ENCODE results near the gene SLC2A3. TPM values are rescaled to one million over a fixed set of nuclear protein-coding genes. Genes with fewer than 3 reads are reported as not detected.
"Not testable (repeated sequence)": the region's sequence is repeated elsewhere in the genome, so short reads cannot be mapped to it uniquely, and the experiment has no call there.

Gene SLC2A3
- polyA plus RNA-seq, 1 donor from 2014 or later = 27.2 TPM

DNA sequence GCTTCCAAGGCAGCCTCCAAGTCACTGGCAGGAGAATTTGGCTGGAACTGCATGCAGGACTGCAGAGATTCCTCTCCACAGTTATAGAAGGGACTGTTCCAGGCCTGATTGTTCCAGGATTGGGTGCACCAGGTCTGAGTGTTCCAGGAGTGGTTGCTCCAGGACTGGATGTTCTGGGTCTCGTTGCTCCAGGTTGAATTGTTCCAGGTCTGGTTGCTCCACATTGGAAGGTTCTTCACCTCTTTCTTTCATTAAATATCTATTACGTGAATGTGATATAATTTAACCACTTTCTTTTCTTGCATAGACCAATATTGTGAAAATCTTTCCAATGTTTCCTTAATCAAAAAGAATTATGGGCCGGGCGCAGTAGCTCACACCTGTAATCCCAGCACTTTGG is 39.3 kb downstream of the SLC2A3 start:
- H3K27me3 ChIP-seq (ENCODE audit: insufficient read depth, low read depth, low read length); H3K79me2 ChIP-seq (replicated peaks; ENCODE audit: insufficient read depth, low read length); H3K27ac ChIP-seq (ENCODE audit: low read length); H3K4me3 ChIP-seq (ENCODE audit: low read length); H3K4me2 ChIP-seq (ENCODE audit: low read length); H4K20me1 ChIP-seq (ENCODE audit: insufficient read depth); H2AFZ ChIP-seq (ENCODE audit: low read depth, low read length); H3K9me3 ChIP-seq (ENCODE audit: low read length); H3K36me3 ChIP-seq (ENCODE audit: insufficient read depth, low read length); H3F3A ChIP-seq (ENCODE audit: insufficient read depth, low read length, poor library complexity, severe bottlenecking); H3K9me2 ChIP-seq (ENCODE audit: insufficient read depth, low read length); H3K9ac ChIP-seq (ENCODE audit: low read length): not testable (repeated sequence)

DNA sequence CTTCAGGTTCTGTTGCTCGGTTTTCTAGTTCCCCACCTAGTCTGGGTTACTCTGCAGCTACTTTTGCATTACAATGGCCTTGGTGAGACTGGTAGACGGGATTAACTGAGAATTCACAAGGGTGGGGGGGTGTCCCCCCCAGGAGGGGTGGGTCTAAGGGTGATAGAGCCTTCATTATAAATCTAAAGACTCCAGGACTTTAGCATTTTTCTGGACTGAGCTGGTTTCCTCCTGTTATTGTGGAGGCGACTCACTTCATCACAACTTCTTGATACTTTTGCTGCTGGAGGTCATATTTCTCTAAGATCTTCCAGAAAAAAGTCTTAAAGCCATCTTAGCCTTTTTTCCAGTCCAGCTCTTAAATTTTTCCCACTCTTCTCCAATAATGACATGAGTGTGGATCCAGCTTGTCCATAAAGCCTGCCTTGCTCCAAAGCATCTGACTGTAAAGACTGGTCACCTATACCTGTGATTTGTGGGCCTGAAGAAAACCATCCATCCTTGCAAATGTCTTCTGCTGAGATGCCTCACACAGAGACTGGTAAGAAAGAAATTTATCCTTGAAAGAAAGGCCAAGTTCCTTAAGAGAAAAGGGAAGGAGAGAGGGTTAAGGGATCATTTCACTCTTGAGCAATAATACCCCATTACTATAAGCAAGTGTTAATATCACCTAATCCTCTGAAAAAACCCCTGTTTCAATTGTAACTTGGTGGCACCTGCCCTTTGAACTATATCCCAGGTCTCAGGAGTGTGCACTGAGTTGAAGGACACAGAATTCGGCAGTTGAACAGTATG is 43.6 kb downstream of the SLC2A3 start:
- Histone ChIP-seq H3K9me2 (ENCODE audit: insufficient read depth, low read length) (no peaks in the 10 kb centered on the region), H3K36me3 (ENCODE audit: insufficient read depth, low read length) (no peaks in the 10 kb centered on the region), H3K9ac (ENCODE audit: low read length) (no peak overlapping the region), H3F3A (ENCODE audit: insufficient read depth, low read length, poor library complexity, severe bottlenecking) (no peaks in the 10 kb centered on the region), H2AFZ (ENCODE audit: low read depth, low read length) (no peak overlapping the region), H3K27me3 (ENCODE audit: insufficient read depth, low read depth, low read length) (no peaks in the 10 kb centered on the region), H3K27ac (ENCODE audit: low read length) (no peak overlapping the region), H3K4me3 (ENCODE audit: low read length) (no peak overlapping the region), H3K4me2 (ENCODE audit: low read length) (no peak overlapping the region), H3K79me2 (replicated peaks; ENCODE audit: insufficient read depth, low read length) (no peaks in the 10 kb centered on the region), H3K9me3 (ENCODE audit: low read length) (no peaks in the 10 kb centered on the region), H4K20me1 (ENCODE audit: insufficient read depth) (no peaks in the 10 kb centered on the region)
- TF ChIP-seq TAF1 (IDR thresholded peaks at IDR 0.05; ENCODE audit: low read depth) (no peak), SMC3 (conservative IDR thresholded peaks at IDR 0.05; ENCODE audit: poor library complexity) (no peak), MXI1 (conservative IDR thresholded peaks at IDR 0.05; ENCODE audit: poor library complexity, severe bottlenecking) (no peak)

GRCh38 chr12:7884689-7885088 is 51.3 kb downstream of the SLC2A3 start:
- Histone ChIP-seq H3K9me2 (ENCODE audit: insufficient read depth, low read length) (no peaks in the 10 kb centered on the region), H3K27ac (ENCODE audit: low read length) (no peak overlapping the region), H2AFZ (ENCODE audit: low read depth, low read length) (no peak overlapping the region), H4K20me1 (ENCODE audit: insufficient read depth) (no peaks in the 10 kb centered on the region), H3K79me2 (replicated peaks; ENCODE audit: insufficient read depth, low read length) (no peaks in the 10 kb centered on the region), H3K4me3 (ENCODE audit: low read length) (no peak overlapping the region), H3K9me3 (ENCODE audit: low read length) (no peaks in the 10 kb centered on the region), H3K27me3 (ENCODE audit: insufficient read depth, low read depth, low read length) (no peaks in the 10 kb centered on the region), H3K9ac (ENCODE audit: low read length) (no peak overlapping the region), H3K36me3 (ENCODE audit: insufficient read depth, low read length) (no peaks in the 10 kb centered on the region), H3F3A (ENCODE audit: insufficient read depth, low read length, poor library complexity, severe bottlenecking) (no peaks in the 10 kb centered on the region), H3K4me2 (ENCODE audit: low read length) (no peak overlapping the region)
- TF ChIP-seq POLR2AphosphoS5 (IDR thresholded peaks at IDR 0.05) = no peak
- no peak for TF ChIP-seq MXI1 (conservative IDR thresholded peaks at IDR 0.05; ENCODE audit: poor library complexity, severe bottlenecking)

DNA sequence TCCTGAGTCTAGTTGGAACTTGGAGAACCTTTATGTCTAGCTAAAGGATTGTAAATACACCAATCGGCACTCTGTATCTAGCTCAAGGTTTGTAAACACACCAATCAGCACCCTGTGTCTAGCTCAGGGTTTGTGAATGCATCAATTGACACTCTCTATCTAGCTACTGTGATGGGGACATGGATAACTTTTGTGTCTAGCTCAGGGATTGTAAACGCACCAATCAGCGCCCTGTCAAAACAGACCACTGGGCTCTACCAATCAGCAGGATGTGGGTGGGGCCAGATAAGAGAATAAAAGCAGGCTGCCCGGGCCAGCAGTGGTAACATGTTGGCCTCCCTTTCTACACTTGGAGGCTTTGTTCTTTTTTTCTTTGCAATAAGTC is 54.3 kb downstream of the SLC2A3 start:
- H3K4me3 ChIP-seq (ENCODE audit: low read length); H3K27me3 ChIP-seq (ENCODE audit: insufficient read depth, low read depth, low read length); H3F3A ChIP-seq (ENCODE audit: insufficient read depth, low read length, poor library complexity, severe bottlenecking); H3K9me2 ChIP-seq (ENCODE audit: insufficient read depth, low read length); H4K20me1 ChIP-seq (ENCODE audit: insufficient read depth); H3K79me2 ChIP-seq (replicated peaks; ENCODE audit: insufficient read depth, low read length); H3K9me3 ChIP-seq (ENCODE audit: low read length); H3K36me3 ChIP-seq (ENCODE audit: insufficient read depth, low read length); H3K4me2 ChIP-seq (ENCODE audit: low read length); H2AFZ ChIP-seq (ENCODE audit: low read depth, low read length); H3K27ac ChIP-seq (ENCODE audit: low read length); H3K9ac ChIP-seq (ENCODE audit: low read length): not testable (repeated sequence)

DNA sequence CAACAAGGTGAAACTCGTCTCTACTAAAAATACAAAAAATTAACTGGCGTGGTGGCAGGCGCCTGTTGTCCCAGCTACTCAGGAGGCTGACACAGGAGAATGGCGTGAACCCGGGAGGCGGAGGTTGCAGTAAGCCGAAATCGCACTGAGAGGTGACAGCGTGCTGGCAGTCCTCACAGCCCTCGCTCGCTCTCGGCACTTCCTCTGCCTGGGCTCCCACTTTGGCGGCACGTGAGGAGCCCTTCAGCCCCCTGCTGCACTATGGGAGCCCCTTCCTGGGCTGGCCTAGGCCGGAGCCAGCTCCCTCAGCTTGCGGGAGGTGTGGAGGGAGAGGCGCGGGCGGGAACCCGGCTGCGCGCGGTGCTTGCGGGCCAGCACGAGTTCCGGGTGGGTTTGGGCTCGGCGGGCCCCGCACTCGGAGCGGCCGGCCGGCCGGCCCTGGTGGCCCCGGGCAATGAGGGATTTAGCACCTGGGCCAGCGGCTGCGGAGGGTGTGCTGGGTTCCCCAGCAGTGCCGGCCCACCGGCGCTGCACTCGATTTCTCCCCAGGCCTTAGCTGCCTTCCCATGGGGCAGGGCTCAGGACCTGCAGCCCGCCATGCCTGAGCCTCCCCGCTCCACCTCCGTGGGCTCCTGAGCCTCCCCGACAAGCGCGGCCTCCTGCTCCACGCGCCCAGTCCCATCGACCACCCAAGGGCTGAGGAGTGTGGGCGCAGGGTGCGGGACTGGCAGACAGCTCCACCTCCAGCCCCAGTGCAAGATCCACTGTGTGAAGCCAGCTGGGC is 54.8 kb downstream of the SLC2A3 start:
- not testable (repeated sequence) for H3F3A ChIP-seq (ENCODE audit: insufficient read depth, low read length, poor library complexity, severe bottlenecking); H3K9me3 ChIP-seq (ENCODE audit: low read length); H3K27me3 ChIP-seq (ENCODE audit: insufficient read depth, low read depth, low read length); H3K9ac ChIP-seq (ENCODE audit: low read length); H4K20me1 ChIP-seq (ENCODE audit: insufficient read depth); H3K4me3 ChIP-seq (ENCODE audit: low read length); H3K79me2 ChIP-seq (replicated peaks; ENCODE audit: insufficient read depth, low read length); H3K4me2 ChIP-seq (ENCODE audit: low read length); H3K27ac ChIP-seq (ENCODE audit: low read length); H3K9me2 ChIP-seq (ENCODE audit: insufficient read depth, low read length); H2AFZ ChIP-seq (ENCODE audit: low read depth, low read length); H3K36me3 ChIP-seq (ENCODE audit: insufficient read depth, low read length)

Data from neural cell (in vitro differentiated cells).